ELF-1 (cell line): ENCODE results near the gene FUT7.
"Not testable (repeated sequence)": the region's sequence is repeated elsewhere in the genome, so short reads cannot be mapped to it uniquely, and the experiment has no call there.

Experiments
- DNase-seq: peaks from one replicate; pipeline ENCODE4 v3.0.0-alpha.2; 2016; ENCODE audit warnings: low read depth, low spot score

FUT7 gene

GRCh38 chr9:137033481-137033880, 1.6 kb upstream of the FUT7 start:
- not testable (repeated sequence) for DNase-seq

GRCh38 chr9:137032858-137033257, 970 bp upstream of the FUT7 start:
- no peak for DNase-seq

- no peak for DNase-seq
These were observed 1.1 kb downstream of the FUT7 start for GRCh38 chr9:137030538-137031527.

DNA sequence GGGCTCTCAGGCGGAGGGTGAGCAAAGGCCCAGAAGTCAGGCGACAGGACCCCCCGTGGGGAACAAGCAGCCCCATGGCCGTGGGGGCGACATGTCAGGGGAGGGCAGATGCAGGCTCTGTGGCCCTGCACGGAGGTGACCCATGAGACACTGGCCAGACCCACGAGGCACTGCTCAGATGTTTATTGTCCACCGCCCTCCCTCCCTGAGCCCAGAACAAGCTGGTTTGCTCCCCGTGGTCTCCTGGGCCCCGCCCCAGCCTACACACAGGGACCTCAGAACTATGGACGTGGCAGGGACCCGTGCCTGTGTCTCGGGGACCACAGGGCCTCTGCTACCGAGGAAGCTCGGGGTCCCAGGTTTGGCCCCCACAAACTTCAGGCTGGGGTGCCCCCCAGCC, 1.9 kb downstream of the FUT7 start:
- DNase-seq, result no peak

GRCh38 chr9:137029058-137029936, 2.6 kb downstream of the FUT7 start:
- peak; percentile 84 for DNase-seq

DNA sequence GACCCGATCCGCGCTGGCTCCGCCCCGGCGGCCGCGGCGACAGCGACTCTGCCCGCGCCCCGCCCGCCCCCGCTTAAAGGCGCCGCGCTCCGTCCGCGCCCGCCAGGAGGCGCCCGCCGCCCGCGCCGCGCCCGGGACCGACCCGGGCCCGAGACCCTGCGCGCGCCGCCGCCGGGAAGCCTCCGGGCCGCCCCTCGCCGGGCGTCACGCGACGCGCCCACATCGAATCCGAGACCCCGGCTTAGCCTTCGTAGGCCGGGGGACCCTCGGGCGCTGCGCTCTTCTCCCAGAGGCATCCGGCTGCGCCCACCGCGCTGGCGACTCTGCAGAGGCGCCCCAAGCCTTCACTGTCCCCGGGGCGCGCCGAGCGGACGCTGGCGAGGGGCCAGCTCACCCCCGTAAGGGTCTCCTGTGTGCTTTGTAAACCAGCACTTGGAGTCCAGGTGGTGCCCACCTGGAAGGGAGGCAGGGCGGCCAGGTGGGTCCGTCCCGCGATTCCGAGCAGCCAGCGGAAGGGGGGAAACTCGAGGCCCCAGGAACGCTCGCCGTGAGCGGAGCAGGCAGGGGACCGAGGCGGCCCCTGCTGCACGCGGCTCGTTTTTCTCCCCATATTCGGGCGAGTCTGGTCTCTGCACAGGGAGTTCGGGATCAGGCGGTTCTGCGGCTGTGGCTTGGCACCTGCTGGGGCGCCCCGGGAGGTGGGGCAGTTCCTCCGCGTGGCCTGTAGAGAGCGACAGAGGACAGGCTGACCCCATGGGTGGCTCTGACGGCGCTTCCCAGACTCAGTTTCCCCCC, 3.4 kb downstream of the FUT7 start:
- peak; percentile 31 for DNase-seq

- no peak for DNase-seq
These were observed 4.3 kb downstream of the FUT7 start, which contains the start of gene ABCA2 for GRCh38 chr9:137027369-137028262. Gene ABCA2 (minus strand): TSS chr9:137028237. CDS start chr9:137028140, 97 bp downstream.

- no peak for DNase-seq
These were observed 5.1 kb downstream of the FUT7 start for GRCh38 chr9:137026828-137027227.

DNA sequence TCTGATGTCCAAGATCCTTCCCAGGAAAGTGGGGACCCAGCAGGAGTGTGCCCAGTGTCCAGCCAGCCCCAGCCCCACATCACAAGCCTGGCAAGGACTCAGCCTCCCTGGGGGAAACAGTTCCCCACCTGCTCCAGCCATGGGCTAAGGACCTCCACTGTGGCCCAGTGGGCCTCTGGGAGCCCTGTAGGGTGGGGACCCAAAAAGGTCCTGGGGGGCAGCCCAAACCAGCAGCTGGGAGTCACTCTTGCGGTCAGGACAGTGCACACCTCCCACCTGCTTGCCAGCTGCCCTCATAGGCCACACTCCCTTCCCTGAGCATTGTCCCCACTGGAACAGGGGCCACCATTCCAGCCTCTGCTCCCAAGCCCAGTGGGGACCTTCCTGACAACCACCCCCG, 5.5 kb downstream of the FUT7 start:
- DNase-seq, result no peak

- peak; percentile 44 for DNase-seq
These were observed 6.3 kb downstream of the FUT7 start for GRCh38 chr9:137025517-137025966.

DNA sequence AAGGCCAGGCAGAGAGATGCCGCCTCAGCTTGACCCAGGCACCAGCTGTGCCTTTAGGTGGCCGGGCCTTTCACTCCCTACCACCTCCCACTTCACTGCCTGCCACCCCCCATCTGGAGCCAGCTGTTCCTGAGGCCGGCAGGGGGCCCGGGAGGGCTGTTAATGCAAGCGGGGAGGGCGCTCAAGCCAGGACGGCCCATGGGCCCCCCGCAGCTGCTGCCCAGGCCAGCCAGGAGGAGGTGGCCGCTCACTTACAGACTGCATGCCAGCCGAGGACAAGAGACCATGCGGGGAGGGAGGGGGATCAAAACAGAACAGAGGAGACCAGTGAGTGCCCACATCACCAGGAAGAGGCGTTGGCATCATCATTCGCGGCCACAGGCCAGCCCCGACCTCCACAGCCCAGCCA, 8.3 kb downstream of the FUT7 start:
- no peak for DNase-seq

- DNase-seq, result no peak
These were observed 8.7 kb downstream of the FUT7 start for GRCh38 chr9:137023157-137023556.

DNA sequence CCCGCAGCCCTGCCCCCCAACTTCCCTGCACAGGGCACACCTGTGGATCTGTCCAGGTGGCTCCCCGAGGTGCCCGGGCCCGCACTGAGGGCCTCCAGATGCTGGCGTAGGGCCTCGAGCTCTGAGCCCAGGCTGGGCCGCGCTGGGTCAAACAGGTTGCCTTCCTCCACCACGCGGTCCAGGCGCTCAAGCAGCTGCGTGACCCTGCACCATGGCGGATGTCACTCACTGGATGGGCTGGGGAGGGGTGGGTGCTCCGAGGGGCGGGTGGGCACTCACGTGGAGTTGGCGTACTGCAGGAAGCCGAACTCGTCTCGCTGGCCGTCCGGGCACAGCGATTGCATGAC, 9.3 kb downstream of the FUT7 start:
- DNase-seq, result no peak

DNA sequence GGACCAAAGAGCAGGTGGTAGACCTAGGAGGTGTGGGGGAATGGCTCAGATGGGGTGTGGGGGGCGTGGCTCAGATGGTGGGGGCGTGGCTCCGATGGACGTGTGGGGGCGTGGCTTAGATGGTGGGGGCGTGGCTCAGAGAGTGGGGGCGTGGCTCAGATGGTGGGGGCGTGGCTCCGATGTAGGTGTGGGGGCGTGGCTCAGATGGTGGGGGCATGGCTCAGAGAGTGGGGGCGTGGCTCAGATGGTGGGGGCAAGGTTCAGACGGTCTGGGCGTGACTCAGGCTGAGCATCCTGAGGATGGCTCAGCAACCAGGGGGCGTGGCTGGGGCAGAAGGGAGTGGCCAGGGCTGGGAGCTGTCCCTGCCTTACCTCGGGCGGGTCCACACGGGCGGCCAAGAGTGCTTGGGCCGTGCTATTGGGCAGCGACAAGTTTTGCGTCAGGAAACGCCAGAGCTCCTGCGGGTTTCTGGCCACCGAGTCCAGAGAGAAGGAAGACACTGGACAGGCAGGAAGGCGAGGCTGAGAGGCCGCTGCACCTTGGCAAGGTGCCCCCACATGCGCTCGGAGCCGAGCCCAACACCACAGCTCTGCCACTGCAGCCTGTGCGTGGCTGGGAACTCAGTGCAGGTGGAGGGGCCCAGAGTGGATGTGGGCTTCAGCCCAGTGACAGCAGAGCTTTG, 9.8 kb downstream of the FUT7 start:
- DNase-seq, result peak; percentile 89

GRCh38 chr9:137021568-137021978, 10.3 kb downstream of the FUT7 start:
- no peak for DNase-seq

GRCh38 chr9:137020771-137021567, 10.9 kb downstream of the FUT7 start:
- no peak for DNase-seq

DNA sequence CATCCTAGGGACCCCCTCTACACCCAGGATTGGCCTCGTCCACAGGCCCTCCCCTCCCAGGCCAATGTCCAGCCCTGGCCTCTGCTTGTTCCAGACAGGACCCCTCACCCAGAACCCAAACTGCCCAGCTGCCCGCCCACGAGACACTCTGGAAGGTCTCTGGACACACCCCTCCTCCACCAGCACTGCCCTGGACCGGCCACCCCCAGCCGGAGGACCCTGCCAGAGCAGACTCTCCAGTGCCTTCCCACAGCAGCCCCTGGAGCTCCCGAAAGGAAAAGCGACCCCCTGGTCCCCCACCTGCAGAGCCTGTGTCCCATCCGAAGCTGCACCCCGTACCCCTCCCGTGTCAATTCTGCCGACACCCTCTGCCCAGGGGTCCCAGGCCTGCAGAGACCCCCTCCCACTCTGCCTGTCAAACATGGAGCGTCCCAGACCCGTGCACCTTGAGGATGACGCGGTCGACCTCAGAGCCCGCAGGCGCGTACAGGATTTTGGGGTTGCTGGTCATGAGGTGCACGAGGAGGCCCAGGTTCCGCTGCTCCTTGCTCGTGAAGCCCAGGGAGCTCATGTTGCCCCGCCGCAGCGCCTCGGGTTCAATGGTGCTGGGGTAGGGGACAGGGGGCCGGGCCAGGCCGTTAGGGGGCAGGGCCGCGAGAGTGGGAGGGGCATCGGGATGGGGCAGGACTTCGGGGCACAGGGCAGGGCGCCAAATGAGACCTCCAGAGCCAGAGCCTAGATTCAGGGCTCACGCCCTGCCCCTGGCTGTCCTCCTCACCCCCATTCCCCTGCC, 11.8 kb downstream of the FUT7 start:
- no peak for DNase-seq
